HG03432 (cell line): ENCODE data around the gene ZFPL1.

ENCODE experiments used
- ATAC-seq: cut with Tn5 transposase; IDR thresholded peaks from one replicate; pipeline ENCODE4 v1.9.1; 2021; ENCODE audit warnings: mild to moderate bottlenecking, moderate library complexity; ENCODE audit not compliant: unreplicated experiment

ZFPL1 gene

DNA sequence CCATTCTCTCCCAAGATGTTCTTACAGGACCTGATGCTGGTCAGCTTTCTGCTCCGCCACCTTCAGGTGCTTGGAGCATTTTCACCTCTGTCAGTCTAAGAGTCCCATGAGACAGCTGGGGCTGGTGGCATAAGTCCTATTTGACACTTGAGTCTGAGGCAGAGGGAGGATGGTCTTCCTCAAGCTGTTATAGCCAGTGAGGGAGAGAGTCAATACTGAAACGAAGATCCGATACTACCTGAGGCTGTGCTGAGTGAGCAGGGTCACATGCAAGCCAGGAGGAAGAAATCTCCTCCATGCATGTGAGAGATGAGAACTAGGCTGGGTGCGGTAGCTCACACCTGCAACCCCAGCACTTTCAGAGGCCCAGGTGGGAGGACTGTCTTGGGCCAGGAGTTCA, 5.6 kb downstream of the ZFPL1 start:
- ATAC-seq = no peak

GRCh38 chr11:65090628-65091027, 6.6 kb downstream of the ZFPL1 start:
- ATAC-seq = no peak

- ATAC-seq = no peak
Measured at GRCh38 chr11:65095427-65095826, 11.4 kb downstream of the ZFPL1 start.

GRCh38 chr11:65095974-65096806, 12.2 kb downstream of the ZFPL1 start, which contains the start of gene VPS51:
Gene VPS51, plus strand, starts transcription at chr11:65096214. Its CDS starts 37 bp downstream, at chr11:65096251.
- ATAC-seq = peak; percentile 82

DNA sequence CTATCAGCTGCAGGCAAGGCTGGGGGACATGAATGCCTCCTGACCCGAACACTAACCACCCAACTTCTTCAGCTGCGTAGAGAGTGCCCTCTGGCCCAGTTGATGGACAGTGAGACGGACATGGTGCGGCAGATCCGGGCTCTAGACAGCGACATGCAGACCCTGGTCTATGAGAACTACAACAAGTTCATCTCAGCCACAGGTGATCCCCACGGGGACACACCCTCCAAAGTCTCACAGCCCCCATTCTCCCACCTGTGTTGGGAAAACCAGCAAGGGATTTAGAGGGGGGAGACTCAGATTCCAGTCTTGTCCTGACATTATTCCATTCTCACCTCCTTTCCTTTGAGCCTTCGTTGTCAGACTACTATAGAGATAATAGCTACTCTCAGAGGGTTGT, 12.9 kb downstream of the ZFPL1 start:
- no peak for ATAC-seq

DNA sequence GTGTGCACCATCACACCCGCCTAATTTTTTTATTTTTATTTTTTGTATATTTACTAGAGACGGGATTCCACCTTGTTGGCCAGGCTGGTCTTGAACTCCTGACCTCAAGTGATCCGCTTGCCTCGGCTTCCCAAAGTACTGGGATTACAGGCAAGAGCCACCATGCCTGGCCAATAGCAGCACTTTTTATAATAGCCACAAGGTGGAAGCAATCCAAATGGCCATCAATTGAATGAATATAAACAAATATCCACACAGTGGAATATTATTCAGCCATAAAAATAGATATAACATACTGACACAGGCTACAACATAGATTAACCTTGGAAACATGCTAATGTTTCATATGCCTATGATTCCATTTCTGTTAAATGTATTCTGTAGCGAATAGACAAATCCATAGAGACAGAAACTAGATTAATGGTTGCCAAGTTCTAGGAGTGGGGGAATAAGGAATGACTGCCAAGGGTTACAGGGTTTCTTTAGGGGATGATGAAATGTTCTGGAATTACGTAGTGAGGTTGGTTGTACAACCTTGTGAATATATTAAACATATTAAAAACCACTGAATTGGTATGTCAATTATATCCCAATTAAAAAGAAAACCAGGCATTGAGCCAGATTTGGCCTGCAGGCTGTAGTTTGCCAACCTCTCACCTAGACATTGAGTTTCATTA, 16.8 kb downstream of the ZFPL1 start:
- no peak for ATAC-seq

GRCh38 chr11:65102142-65103095, 18.4 kb downstream of the ZFPL1 start:
- ATAC-seq = no peak

- ATAC-seq = no peak
Measured at GRCh38 chr11:65103476-65103875, 19.5 kb downstream of the ZFPL1 start.

DNA sequence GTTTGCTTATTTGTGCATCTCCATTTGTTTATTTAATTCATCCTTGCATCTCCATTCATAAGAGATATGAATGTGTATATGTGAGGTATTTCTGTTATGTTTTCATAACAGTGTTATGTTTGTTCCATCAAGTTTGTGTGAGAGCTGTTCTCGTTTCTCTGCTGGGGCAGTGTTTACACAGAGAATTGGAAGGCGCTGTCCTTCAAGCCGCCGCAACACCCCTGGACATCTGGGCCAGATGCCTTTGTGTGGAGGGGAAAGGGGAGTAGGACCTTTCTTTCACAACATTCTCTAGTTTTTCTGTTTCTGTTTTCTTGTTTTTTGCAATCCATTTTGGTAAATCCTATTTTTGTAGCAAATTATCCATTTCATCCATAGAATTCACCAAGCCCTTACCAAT, 20.6 kb downstream of the ZFPL1 start:
- no peak for ATAC-seq

DNA sequence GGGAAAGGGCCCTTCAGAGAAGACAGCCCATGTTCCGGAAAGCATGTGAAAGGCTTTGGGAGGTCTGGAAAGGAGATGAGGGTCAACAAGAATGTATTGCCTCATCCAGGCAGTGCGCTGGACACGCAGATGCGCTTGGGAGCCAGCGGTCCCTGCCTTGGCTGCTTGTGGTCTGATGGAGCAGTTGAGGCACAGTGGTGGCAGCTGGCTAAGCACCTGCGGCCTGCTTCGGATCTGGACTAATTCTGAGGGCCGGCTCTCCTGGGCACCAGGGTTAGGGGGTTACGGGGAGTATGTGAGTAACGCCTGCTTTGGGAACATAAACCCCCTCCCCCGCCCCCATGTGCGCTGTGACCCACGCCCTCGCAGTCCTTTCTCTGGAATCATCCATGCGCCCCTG, 23.1 kb downstream of the ZFPL1 start:
- no peak for ATAC-seq

- no peak for ATAC-seq
Measured at GRCh38 chr11:65107751-65108468, 23.9 kb downstream of the ZFPL1 start.

DNA sequence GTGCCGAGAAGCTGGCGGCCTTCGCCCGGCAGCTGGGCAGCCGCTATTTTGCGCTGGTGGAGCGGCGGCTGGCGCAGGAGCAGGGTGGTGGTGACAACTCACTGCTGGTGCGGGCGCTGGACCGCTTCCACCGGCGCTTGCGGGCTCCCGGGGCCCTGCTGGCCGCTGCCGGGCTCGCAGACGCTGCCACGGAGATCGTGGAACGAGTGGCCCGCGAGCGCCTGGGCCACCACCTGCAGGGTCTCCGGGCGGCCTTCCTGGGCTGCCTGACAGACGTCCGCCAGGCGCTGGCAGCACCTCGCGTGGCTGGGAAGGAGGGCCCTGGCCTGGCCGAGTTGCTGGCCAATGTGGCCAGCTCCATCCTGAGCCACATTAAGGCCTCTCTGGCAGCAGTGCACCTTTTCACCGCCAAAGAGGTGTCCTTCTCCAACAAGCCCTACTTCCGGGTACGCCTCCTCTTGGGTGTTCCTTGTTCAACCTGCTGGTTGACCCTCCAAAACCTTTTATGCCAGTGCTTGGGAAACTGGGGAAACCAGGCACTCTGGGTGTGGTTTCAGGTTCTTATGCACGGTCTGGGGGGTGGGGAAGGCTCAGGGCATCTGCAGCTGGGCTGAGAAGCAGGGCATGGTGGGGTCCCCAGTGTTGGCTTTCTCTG, 24.6 kb downstream of the ZFPL1 start:
- no peak for ATAC-seq

GRCh38 chr11:65109231-65110198, 25.5 kb downstream of the ZFPL1 start:
- no peak for ATAC-seq

DNA sequence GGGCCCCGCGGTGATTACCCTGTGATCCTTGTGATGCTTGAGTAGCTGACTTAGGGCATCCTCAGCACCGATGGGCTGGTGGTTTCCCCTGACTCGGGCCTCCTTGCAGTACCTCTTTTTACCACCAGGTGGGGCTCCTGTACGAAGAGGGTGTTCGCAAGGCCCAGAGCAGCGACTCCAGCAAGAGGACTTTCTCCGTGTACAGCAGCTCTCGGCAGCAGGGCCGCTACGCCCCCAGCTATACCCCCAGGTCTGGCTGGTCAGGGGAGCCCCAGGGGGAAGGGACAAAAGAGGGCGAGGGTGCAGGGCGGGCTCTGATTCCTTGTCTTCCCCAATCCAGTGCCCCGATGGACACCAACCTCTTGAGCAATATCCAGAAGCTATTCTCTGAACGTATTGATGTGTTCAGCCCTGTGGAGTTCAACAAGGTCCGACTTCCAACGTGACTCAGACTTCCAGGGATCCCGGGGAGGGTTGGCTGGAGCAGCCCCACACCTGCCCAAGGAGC, 26.4 kb downstream of the ZFPL1 start:
- no peak for ATAC-seq

GRCh38 chr11:65111159-65111743, 27.2 kb downstream of the ZFPL1 start:
- no peak for ATAC-seq

DNA sequence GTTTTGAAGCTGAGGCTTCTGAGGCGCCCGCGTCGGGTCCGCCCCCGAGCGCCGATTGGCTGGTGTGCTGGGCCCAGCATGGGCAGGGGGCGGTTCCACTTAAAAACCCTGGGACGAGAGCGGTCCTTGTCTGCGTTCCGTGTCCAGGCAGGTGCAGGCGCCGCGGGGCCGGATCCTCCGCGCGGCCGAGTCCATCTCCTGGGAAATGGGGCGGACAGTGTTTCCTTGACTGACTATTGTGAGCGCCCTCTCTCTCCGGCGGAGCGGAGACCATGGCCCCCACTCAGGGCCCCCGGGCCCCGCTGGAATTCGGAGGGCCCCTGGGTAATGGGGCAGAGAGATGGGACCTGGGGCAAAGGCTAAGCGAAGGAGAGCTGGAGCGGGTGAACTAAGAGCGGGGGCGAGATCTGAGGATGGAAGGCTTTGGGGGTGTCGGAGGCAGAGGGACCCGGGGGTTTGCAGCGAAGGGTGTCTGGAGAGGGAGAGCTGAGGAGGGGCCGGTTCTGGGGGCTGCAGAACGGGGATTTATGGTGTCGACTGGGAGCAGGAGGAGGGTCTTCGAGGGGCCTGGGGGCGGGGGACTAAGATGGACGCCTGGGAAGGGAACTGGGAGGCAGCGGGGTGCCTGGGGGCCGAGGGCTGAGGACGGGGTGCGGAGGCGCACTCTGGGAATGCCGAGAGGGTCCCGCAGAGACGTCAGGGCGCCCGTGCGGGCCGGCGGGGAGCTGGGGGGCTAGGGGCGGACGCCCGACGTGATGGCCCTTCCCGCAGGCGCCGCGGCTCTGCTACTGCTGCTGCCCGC, 27.9 kb downstream of the ZFPL1 start, which contains the start of gene TM7SF2:
TM7SF2 (plus strand) TSS at position 129 of the 802 bp plus-strand sequence; CDS start at position 273, 144 bp downstream.
- ATAC-seq = peak; percentile 57
